Transverse colon (tissue), 4 donors: ENCODE measurements around the gene FAM228A. TPM values are rescaled to one million over a fixed set of nuclear protein-coding genes. Genes with fewer than 3 reads are reported as not detected.

Source experiments
- DNase-seq: peaks from one replicate; pipeline ENCODE4 v3.0.0-alpha.2; 2019
- H3K27ac ChIP-seq, 4 donors: fragments of 200-600 bp; sonication (generic); 2 replicates each; pipeline ENCODE4 v1.5.1; 2016 to 2018; ENCODE audit warnings: inconsistent platforms in 4 of 4
- H3K27me3 ChIP-seq: fragments of 200-600 bp; sonication (generic); 2 replicates; pipeline ENCODE4 v1.5.1; 2017; ENCODE audit warnings: inconsistent platforms
- H3K36me3 ChIP-seq, 4 donors: fragments of 200-600 bp; sonication (generic); 2 replicates each; pipeline ENCODE4 v1.5.1; 2017 to 2019; ENCODE audit warnings: inconsistent platforms in 4 of 4
- H3K4me1 ChIP-seq, 4 donors: fragments of 200-600 bp; sonication (generic); 2 replicates each; pipeline ENCODE4 v1.5.1; 2017 to 2020; ENCODE audit warnings: inconsistent platforms in 4 of 4
- H3K4me3 ChIP-seq, 4 donors: fragments of 200-600 bp; sonication (generic); 1 replicate in 1 of 4; 2 replicates in 3 of 4; pipeline versions ENCODE4 v1.5.1 to v1.6.1; 2017 to 2019; ENCODE audit warnings: inconsistent platforms in 4 of 4
- H3K9me3 ChIP-seq, 2 donors: fragments of 200-600 bp; sonication (generic); 2 replicates each; pipeline ENCODE4 v1.5.1; 2017 to 2019; ENCODE audit warnings: inconsistent platforms in 2 of 2
- EP300 ChIP-seq: sonication (generic); formaldehyde crosslinking; IDR thresholded peaks from one replicate; pipeline ENCODE4 v1.6.1; 2017; ENCODE audit warnings: antibody characterized with exemption, low read depth
- POLR2A ChIP-seq: fragments of 450-650 bp; IDR thresholded peaks from one replicate; pipeline ENCODE4 v1.6.1; 2016; ENCODE audit warnings: antibody characterized with exemption, mild to moderate bottlenecking, moderate library complexity
- POLR2AphosphoS5 ChIP-seq, 3 donors: sonication (generic); formaldehyde crosslinking; IDR thresholded peaks; one replicate each; pipeline ENCODE4 v1.6.1; 2016; ENCODE audit warnings: antibody characterized with exemption in 3 of 3
- WGBS, 2 donors: methylation state at CpG; one replicate each; pipeline ENCODE4 v1.1.5; 2018; ENCODE audit warnings: low coverage in 1 of 2; 5-methylcytosine and 5-hydroxymethylcytosine counted together
- in situ Hi-C, 4 donors: fragments of 200-750 bp; cut with MboI; loops; one replicate each; pipeline versions ENCODE4 v1.15.0 to v1.15.1; 2017; ENCODE audit warnings: low sequenced_read_pairs in 3 of 4, low pct_ligation_motif_present in 1 of 4, low pct_unique_long_range_greater_than_20kb in 1 of 4
- intact Hi-C: fragments of 100-400 bp; cut with DNase I; formaldehyde crosslinking; loops from one replicate; pipeline ENCODE4 v1.15.1; 2023; ENCODE audit warnings: low total_unique reads
- total RNA-seq, 4 donors: library from RNA; depleted of rRNA; stranded (reverse); fragments of >200 nt; gene quantifications; one replicate each; pipeline ENCODE4 v1.1.0, GENCODE V29; 2016
- TF ChIP-seq, protein P1 (sequence below), 5 experiments: fragments of 200-600 bp in 3 of 5; fragments of 450-650 bp in 2 of 5; sonication (generic) in 3 of 5; IDR thresholded peaks; 1 replicate in 2 of 5; 2 replicates in 3 of 5; pipeline ENCODE4 v1.5.1; 2016 to 2017; ENCODE audit warnings: antibody characterized with exemption in 5 of 5, inconsistent platforms in 3 of 5, mild to moderate bottlenecking in 2 of 5, moderate library complexity in 1 of 5

The FAM228A gene
- total RNA-seq, 4 donors from 2014 or later = 0.27 TPM; not detected in 3

DNA sequence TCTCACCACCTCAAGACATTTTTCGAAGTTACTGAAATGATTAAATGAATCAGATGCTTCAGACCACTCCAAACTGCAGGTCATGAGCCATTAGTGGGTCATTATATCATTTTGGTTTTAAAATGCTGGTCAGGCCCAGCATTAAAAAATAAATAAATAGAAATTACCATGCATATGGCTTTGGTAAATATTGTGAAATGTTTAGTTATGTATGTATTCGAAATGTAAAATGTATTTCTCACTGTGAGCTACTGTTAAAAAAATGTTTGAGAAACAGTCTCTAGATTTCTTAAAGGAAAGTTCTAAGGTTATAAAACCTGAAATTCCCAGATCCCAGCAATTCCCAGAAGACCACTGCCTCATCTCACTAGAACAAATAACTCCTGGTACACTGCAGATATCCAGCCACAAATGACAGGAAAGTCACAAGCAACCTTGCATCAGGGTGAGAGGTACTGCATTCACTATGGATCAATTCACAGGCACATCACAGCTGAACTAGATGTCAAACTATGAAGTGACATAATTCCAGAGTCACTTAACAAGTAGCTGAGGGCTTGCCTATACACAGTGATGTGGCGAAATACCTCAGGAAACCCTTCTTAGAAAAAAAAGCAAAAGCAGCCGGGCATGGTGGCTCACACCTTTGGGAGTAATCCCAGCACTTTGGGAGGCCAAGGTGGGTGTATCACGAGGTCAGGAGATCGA lies 46.6 kb downstream of the FAM228A start:
- Histone ChIP-seq H3K27me3 (no peaks in the 10 kb centered on the region), H3K36me3 (peaks cover 0 to 23% (median 4%) of the 10 kb centered on the region in 4 donors), H3K9me3 (no peaks in the 10 kb centered on the region), H3K4me1 (no peaks in the 10 kb centered on the region), H3K27ac (no peak overlapping the region), H3K4me3 (no peak overlapping the region)
- TF ChIP-seq POLR2AphosphoS5 (IDR thresholded peaks at IDR 0.05) (no peak), EP300 (no peak), POLR2A (no peak)
- TF ChIP-seq, protein P1, sequence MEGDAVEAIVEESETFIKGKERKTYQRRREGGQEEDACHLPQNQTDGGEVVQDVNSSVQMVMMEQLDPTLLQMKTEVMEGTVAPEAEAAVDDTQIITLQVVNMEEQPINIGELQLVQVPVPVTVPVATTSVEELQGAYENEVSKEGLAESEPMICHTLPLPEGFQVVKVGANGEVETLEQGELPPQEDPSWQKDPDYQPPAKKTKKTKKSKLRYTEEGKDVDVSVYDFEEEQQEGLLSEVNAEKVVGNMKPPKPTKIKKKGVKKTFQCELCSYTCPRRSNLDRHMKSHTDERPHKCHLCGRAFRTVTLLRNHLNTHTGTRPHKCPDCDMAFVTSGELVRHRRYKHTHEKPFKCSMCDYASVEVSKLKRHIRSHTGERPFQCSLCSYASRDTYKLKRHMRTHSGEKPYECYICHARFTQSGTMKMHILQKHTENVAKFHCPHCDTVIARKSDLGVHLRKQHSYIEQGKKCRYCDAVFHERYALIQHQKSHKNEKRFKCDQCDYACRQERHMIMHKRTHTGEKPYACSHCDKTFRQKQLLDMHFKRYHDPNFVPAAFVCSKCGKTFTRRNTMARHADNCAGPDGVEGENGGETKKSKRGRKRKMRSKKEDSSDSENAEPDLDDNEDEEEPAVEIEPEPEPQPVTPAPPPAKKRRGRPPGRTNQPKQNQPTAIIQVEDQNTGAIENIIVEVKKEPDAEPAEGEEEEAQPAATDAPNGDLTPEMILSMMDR (IDR thresholded peaks at IDR 0.05) = no peak
- WGBS, 2 donors = 85 to 88% methylated on average over 2 to 6 of the region's 6 CpGs
- intact Hi-C loops (no loop called here), in situ Hi-C loops (no loop called here)
- no peak for DNase-seq

DNA sequence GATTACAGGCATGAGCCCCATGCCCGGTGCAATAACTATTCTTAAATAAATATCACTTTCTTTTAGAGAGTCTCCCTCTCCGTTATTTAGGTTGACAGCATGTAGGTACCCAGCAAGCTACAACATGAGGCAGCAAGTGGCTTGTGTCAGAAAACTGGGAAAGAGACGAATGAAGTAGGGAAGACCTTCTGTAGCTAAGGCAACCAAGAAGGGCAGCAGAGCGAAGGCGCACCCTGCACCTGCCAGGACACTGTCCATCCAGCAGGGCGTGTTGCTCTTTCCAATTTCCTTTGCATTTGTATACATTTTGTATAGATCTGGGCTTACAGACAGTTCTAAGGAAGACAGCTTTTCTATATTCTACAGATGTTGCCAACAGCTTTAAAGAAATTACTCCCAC lies 48.1 kb downstream of the FAM228A start:
- DNase-seq = no peak
- intact Hi-C loops = no loop called here
- peaks cover 0 to 15% (median 3%) of the 10 kb centered on the region in 4 donors for H3K36me3 ChIP-seq
- no peaks in the 10 kb centered on the region for H3K4me1 ChIP-seq
- in situ Hi-C loops = no loop called here
- WGBS, 2 donors = 78 to 100% methylated on average over 1 to 6 of the region's 6 CpGs
- TF ChIP-seq POLR2AphosphoS5 (IDR thresholded peaks at IDR 0.05) (no peak), EP300 (no peak), POLR2A (no peak)
- TF ChIP-seq, protein P1 (IDR thresholded peaks at IDR 0.05) = no peak
- H3K27me3 ChIP-seq = no peaks in the 10 kb centered on the region
- H3K4me3 ChIP-seq = no peak overlapping the region
- H3K9me3 ChIP-seq = no peaks in the 10 kb centered on the region
- no peak overlapping the region for H3K27ac ChIP-seq

DNA sequence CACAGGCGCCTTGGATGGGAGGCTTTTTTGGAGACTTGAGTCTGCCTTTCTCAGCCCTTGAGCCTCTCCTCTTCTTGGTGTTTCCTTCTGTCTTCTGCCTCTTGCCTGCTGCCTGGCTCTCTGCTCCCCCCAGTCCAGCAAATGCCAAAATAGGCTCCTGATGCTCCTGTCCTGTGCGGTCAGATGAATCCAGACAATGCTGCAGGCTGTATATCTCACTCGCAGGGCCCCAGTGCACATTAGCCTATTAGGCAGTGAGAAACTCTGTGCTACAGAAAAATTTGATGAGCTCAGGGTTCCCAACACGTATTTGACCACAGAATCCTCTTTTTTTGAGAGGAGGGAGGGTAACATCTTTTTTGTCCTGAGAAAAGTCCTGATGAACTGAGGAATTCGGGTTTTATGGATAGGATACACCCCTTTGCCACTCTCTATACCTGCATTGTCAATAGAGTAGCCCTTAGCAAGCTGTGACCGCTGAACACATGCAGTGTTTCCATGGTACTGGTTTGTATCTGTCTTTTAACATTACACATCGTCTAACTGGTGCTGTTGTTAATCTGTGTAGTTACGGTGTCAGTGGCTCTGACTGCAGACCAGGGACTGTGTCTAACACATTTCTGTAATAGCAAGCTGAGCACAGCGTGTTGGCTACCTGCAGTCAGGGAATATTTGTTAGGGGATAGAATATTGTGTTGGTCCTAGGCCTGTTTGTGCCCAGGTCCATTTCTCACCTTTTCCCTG lies 50.8 kb downstream of the FAM228A start:
- intact Hi-C loops (no loop called here), in situ Hi-C loops (loop anchor here in 1 of 4 donors (25.0 kb wide), 1 partner anchor 162 kb away; no protein-coding TSS in a partner anchor)
- Histone ChIP-seq H3K36me3 (peaks cover 0 to 6% (median 0%) of the 10 kb centered on the region in 4 donors), H3K27me3 (no peaks in the 10 kb centered on the region), H3K4me1 (no peaks in the 10 kb centered on the region), H3K27ac (no peak overlapping the region), H3K4me3 (no peak overlapping the region), H3K9me3 (no peaks in the 10 kb centered on the region)
- TF ChIP-seq POLR2AphosphoS5 (IDR thresholded peaks at IDR 0.05) (no peak), EP300 (no peak), POLR2A (no peak)
- TF ChIP-seq, protein P1 (IDR thresholded peaks at IDR 0.05) = no peak
- no peak for DNase-seq
- 95 to 100% methylated on average over 2 to 9 of the region's 9 CpGs for WGBS, 2 donors

DNA sequence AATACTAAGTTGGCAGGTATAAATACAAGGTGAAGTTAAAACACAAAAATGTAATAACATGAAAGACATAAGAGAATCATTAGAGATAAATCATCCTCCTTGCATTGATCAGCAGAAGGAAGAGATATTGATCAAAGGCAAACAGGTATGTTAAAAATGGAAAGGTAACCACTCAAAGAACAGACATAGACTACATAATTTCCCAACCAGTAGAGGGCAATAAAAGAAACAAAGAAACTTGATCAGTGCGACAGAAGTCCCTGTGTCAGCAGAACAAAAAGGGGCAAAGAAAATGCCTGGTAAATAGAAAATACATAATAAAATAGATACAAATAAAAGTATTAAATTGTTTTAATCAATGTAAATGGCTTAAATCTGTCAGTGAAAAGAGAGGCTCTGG lies 53.6 kb downstream of the FAM228A start:
- TF ChIP-seq EP300 (no peak), POLR2AphosphoS5 (IDR thresholded peaks at IDR 0.05) (no peak)
- TF ChIP-seq, protein P1 (IDR thresholded peaks at IDR 0.05) = peak in 3 of 5 experiments; percentile 9 to 20 (median 18)
- Histone ChIP-seq H3K4me1 (no peaks in the 10 kb centered on the region), H3K9me3 (no peaks in the 10 kb centered on the region), H3K36me3 (peaks cover 0 to 6% (median 0%) of the 10 kb centered on the region in 4 donors), H3K27ac (no peak overlapping the region), H3K4me3 (no peak overlapping the region), H3K27me3 (no peaks in the 10 kb centered on the region)
- intact Hi-C loops (no loop called here), in situ Hi-C loops (loop anchor here in 1 of 4 donors (25.0 kb wide), 1 partner anchor 159 kb away; no protein-coding TSS in a partner anchor)
- no peak for DNase-seq
- WGBS, 2 donors = 34 to 45% methylated on average over 1 of the region's 1 CpG
